GM23338 (cell line): ENCODE results near the gene AKR1E2. TPM values are rescaled to one million over a fixed set of nuclear protein-coding genes. Genes with fewer than 3 reads are reported as not detected.

ENCODE experiments used
- ATAC-seq: fragments of 200-7000 bp; cut with Tn5 transposase; 3 replicates; pipeline ENCODE4 v1.9.1; 2020
- DNase-seq: peaks from one replicate; pipeline ENCODE4 v3.0.0-alpha.2; 2015; ENCODE audit warnings: low spot score
- H2AFZ ChIP-seq: fragments of 200-600 bp; sonication (generic); 2 replicates; pipeline ENCODE4 v1.8.0; 2016; ENCODE audit warnings: antibody characterized with exemption, mild to moderate bottlenecking, moderate library complexity
- H3F3A ChIP-seq: fragments of 200-600 bp; sonication (generic); replicated peaks from 2 replicates; pipeline ENCODE4 v1.8.0; 2017; ENCODE audit warnings: antibody characterized with exemption, mixed run types, low read depth
- H3K27ac ChIP-seq: fragments of 200-600 bp; sonication (generic); 2 replicates; pipeline ENCODE4 v1.6.1; 2016; ENCODE audit warnings: low read depth
- H3K27me3 ChIP-seq: fragments of 200-600 bp; sonication (generic); 2 replicates; pipeline ENCODE4 v1.8.0; 2016; ENCODE audit warnings: mild to moderate bottlenecking, mixed run types, moderate library complexity; ENCODE audit not compliant: insufficient read depth
- H3K36me3 ChIP-seq: fragments of 200-600 bp; sonication (generic); 2 replicates; pipeline ENCODE4 v1.8.0; 2016; ENCODE audit warnings: mild to moderate bottlenecking; ENCODE audit not compliant: insufficient read depth
- H3K4me1 ChIP-seq: fragments of 200-600 bp; sonication (generic); 2 replicates; pipeline ENCODE4 v1.8.0; 2016; ENCODE audit warnings: mild to moderate bottlenecking, moderate library complexity; ENCODE audit not compliant: insufficient read depth
- H3K4me2 ChIP-seq: fragments of 200-600 bp; sonication (generic); 2 replicates; pipeline ENCODE4 v1.7.1; 2017; ENCODE audit warnings: mixed run types
- H3K4me3 ChIP-seq: fragments of 200-600 bp; sonication (generic); 2 replicates; pipeline ENCODE4 v1.6.1; 2016; ENCODE audit warnings: mixed run types
- H3K79me2 ChIP-seq: fragments of 200-600 bp; sonication (generic); replicated peaks from 2 replicates; pipeline ENCODE4 v1.8.0; 2017; ENCODE audit warnings: mild to moderate bottlenecking; ENCODE audit not compliant: insufficient read depth
- H3K9me2 ChIP-seq: fragments of 200-600 bp; sonication (generic); 2 replicates; pipeline ENCODE4 v1.8.0; 2017; ENCODE audit not compliant: insufficient read depth
- H4K20me1 ChIP-seq: fragments of 200-600 bp; sonication (generic); replicated peaks from 2 replicates; pipeline ENCODE4 v1.8.0; 2017; ENCODE audit warnings: mild to moderate bottlenecking; ENCODE audit not compliant: insufficient read depth
- H3K27ac Mint-ChIP-seq: 2 replicates; pipeline ENCODE4 v1.8.0; 2020; ENCODE audit warnings: inconsistent platforms, mild to moderate bottlenecking, moderate library complexity, mixed read lengths
- H3K27me3 Mint-ChIP-seq: 3 replicates; pipeline ENCODE4 v1.8.0; 2022; ENCODE audit warnings: low read depth, mild to moderate bottlenecking, moderate library complexity, mixed read lengths, inconsistent platforms; ENCODE audit not compliant: insufficient read depth, poor library complexity
- H3K36me3 Mint-ChIP-seq: 3 replicates; pipeline ENCODE4 v1.8.0; 2021; ENCODE audit warnings: low read depth, mild to moderate bottlenecking, inconsistent platforms, moderate library complexity, mixed read lengths
- H3K4me1 Mint-ChIP-seq: 3 replicates; pipeline ENCODE4 v1.8.0; 2020; ENCODE audit warnings: mild to moderate bottlenecking, inconsistent platforms, mixed read lengths
- H3K4me3 Mint-ChIP-seq: 3 replicates; pipeline ENCODE4 v1.8.0; 2021; ENCODE audit warnings: moderate library complexity, mild to moderate bottlenecking, inconsistent platforms, mixed read lengths
- H3K9me3 Mint-ChIP-seq: 3 replicates; pipeline ENCODE4 v1.8.0; 2020; ENCODE audit warnings: moderate library complexity, mild to moderate bottlenecking, inconsistent platforms, mixed read lengths
- CREB1 ChIP-seq: fragments of 250-450 bp; sonication (Bioruptor Pico); IDR thresholded peaks from 2 replicates; pipeline ENCODE4 v1.5.0; 2020; ENCODE audit warnings: low read depth, mild to moderate bottlenecking, moderate library complexity
- EZH2 ChIP-seq: fragments of 200-600 bp; sonication (generic); IDR thresholded peaks from one replicate; pipeline ENCODE4 v1.8.0; 2017; ENCODE audit warnings: antibody characterized with exemption, mild to moderate bottlenecking, low read depth; ENCODE audit not compliant: unreplicated experiment
- EZH2phosphoT487 ChIP-seq: fragments of 200-600 bp; sonication (generic); IDR thresholded peaks from one replicate; pipeline ENCODE4 v1.8.1; 2018; ENCODE audit warnings: antibody characterized with exemption; ENCODE audit not compliant: unreplicated experiment
- JUNB ChIP-seq: IDR thresholded peaks from one replicate; pipeline ENCODE4 v1.6.1; 2016; ENCODE audit warnings: antibody characterized with exemption; ENCODE audit not compliant: unreplicated experiment
- POLR2AphosphoS5 ChIP-seq: IDR thresholded peaks from 2 replicates; pipeline ENCODE4 v1.6.1; 2016; ENCODE audit warnings: antibody characterized with exemption, low read depth
- STAT1 ChIP-seq: IDR thresholded peaks from one replicate; pipeline ENCODE4 v1.6.1; 2016; ENCODE audit warnings: antibody characterized with exemption; ENCODE audit not compliant: unreplicated experiment
- ZNF114 ChIP-seq: fragments of 250-450 bp; sonication (Bioruptor Pico); IDR thresholded peaks from 2 replicates; pipeline ENCODE4 v1.5.0; 2020; ENCODE audit warnings: mild to moderate bottlenecking, moderate library complexity
- ZNF331 ChIP-seq: fragments of 250-450 bp; sonication (Bioruptor Pico); IDR thresholded peaks from 2 replicates; pipeline ENCODE4 v1.5.0; 2020; ENCODE audit warnings: low read depth, mild to moderate bottlenecking, moderate library complexity
- polyA plus RNA-seq: library from polyadenylated mRNA; unstranded; fragments of >200 nt; fragmentation: Nextera tagmentation; extraction: Ambion mirVana; gene quantifications from 2 replicates; pipeline ENCODE4 v1.2.1, GENCODE V29; 2016
- total RNA-seq: library from RNA; depleted of rRNA; stranded (reverse); fragments of >200 nt; shearing (Covaris generic); gene quantifications from 2 replicates; pipeline ENCODE4 v1.2.3, GENCODE V29; 2014
- TF ChIP-seq, protein P1 (sequence below), 2 experiments: fragments of 200-600 bp in 1 of 2; sonication (generic) in 1 of 2; conservative IDR thresholded peaks; 2 replicates each; pipeline versions ENCODE4 v1.5.1 to v1.6.1; 2016 to 2017; ENCODE audit warnings: antibody characterized with exemption in 2 of 2, low read depth in 2 of 2, mild to moderate bottlenecking in 2 of 2, moderate library complexity in 1 of 2
- TF ChIP-seq, protein P2 (sequence below): IDR thresholded peaks from one replicate; pipeline ENCODE4 v1.6.1; 2018; ENCODE audit warnings: antibody characterized with exemption; ENCODE audit not compliant: unreplicated experiment
- TF ChIP-seq, protein P3 (sequence below): IDR thresholded peaks from 2 replicates; pipeline ENCODE4 v1.6.1; 2016; ENCODE audit warnings: antibody characterized with exemption

Gene AKR1E2
- total and polyA plus RNA-seq, 2 experiments from 2014 or later, result 2.2 to 4.3 TPM

DNA sequence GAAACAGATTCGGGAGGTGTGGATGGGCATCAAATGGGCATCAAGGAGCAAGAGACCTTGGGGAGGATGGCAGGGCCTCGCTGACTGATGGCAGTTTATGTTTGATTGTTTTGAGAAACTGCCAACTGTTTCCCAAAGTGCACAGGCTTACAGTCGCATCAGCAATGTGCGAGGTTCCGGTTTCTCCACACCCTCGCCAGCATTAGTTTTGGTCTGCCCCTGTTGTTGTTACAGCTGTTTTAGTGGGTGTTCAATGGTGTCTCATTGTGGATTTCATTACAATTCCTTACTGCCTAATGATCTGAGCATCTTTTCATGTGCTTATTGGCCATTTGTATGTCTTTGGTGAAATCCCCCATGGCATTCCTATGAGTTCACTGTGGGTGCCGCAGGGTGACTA lies 24.4 kb downstream of the AKR1E2 start (continued):
- TF ChIP-seq EZH2phosphoT487 (no peak), ZNF331 (no peak)
- TF ChIP-seq, protein P1, sequence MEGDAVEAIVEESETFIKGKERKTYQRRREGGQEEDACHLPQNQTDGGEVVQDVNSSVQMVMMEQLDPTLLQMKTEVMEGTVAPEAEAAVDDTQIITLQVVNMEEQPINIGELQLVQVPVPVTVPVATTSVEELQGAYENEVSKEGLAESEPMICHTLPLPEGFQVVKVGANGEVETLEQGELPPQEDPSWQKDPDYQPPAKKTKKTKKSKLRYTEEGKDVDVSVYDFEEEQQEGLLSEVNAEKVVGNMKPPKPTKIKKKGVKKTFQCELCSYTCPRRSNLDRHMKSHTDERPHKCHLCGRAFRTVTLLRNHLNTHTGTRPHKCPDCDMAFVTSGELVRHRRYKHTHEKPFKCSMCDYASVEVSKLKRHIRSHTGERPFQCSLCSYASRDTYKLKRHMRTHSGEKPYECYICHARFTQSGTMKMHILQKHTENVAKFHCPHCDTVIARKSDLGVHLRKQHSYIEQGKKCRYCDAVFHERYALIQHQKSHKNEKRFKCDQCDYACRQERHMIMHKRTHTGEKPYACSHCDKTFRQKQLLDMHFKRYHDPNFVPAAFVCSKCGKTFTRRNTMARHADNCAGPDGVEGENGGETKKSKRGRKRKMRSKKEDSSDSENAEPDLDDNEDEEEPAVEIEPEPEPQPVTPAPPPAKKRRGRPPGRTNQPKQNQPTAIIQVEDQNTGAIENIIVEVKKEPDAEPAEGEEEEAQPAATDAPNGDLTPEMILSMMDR (conservative IDR thresholded peaks at IDR 0.05; ENCODE audit: low read depth in 2 of 2), result no peak

DNA sequence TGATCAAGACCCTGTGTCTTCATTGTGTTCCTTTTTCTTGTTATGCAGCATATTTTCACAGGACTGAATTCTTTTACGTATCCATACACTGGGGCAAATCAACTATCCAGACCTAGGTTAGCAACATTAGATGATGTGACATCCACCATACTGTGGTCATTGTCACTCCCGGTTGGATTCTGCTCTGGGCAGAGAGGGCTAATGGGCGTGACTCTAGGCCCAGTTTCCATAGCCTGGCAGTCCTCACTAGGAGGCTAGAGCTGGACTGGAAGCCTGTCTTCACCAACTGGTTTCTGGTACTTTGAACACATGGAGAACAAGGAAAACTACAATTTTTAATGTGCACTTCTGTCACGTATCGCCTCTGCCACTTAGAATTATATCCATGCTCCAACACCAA lies 25.2 kb downstream of the AKR1E2 start:
- Histone ChIP-seq H3K4me2 (no peak overlapping the region), H2AFZ (no peak overlapping the region), H3K4me1 (peaks cover 3% of the 10 kb centered on the region; the same call in 1 of the 2 replicates), H3K27me3 (no peaks in the 10 kb centered on the region), H3K27ac (no peak overlapping the region), H3F3A (no peaks in the 10 kb centered on the region), H3K36me3 (no peaks in the 10 kb centered on the region), H3K4me3 (no peak overlapping the region), H3K79me2 (no peaks in the 10 kb centered on the region), H4K20me1 (no peaks in the 10 kb centered on the region), H3K9me2 (no peaks in the 10 kb centered on the region)
- no peak overlapping the region for H3K27ac Mint-ChIP-seq
- DNase-seq (no peak), ATAC-seq (no peak)
- H3K4me1 Mint-ChIP-seq, result peaks cover 10% of the 10 kb centered on the region
- no peaks in the 10 kb centered on the region; the same call in 2 of the 3 replicates for H3K9me3 Mint-ChIP-seq
- no peak overlapping the region for H3K4me3 Mint-ChIP-seq
- H3K36me3 Mint-ChIP-seq, result no peaks in the 10 kb centered on the region
- peaks cover 2% of the 10 kb centered on the region for H3K27me3 Mint-ChIP-seq
- TF ChIP-seq JUNB, result no peak
- no peak for TF ChIP-seq STAT1
- no peak for TF ChIP-seq ZNF331
- TF ChIP-seq, protein P2, sequence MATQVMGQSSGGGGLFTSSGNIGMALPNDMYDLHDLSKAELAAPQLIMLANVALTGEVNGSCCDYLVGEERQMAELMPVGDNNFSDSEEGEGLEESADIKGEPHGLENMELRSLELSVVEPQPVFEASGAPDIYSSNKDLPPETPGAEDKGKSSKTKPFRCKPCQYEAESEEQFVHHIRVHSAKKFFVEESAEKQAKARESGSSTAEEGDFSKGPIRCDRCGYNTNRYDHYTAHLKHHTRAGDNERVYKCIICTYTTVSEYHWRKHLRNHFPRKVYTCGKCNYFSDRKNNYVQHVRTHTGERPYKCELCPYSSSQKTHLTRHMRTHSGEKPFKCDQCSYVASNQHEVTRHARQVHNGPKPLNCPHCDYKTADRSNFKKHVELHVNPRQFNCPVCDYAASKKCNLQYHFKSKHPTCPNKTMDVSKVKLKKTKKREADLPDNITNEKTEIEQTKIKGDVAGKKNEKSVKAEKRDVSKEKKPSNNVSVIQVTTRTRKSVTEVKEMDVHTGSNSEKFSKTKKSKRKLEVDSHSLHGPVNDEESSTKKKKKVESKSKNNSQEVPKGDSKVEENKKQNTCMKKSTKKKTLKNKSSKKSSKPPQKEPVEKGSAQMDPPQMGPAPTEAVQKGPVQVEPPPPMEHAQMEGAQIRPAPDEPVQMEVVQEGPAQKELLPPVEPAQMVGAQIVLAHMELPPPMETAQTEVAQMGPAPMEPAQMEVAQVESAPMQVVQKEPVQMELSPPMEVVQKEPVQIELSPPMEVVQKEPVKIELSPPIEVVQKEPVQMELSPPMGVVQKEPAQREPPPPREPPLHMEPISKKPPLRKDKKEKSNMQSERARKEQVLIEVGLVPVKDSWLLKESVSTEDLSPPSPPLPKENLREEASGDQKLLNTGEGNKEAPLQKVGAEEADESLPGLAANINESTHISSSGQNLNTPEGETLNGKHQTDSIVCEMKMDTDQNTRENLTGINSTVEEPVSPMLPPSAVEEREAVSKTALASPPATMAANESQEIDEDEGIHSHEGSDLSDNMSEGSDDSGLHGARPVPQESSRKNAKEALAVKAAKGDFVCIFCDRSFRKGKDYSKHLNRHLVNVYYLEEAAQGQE, result no peak
- no peak for TF ChIP-seq POLR2AphosphoS5
- no peak for TF ChIP-seq EZH2
- TF ChIP-seq, protein P1 (conservative IDR thresholded peaks at IDR 0.05; ENCODE audit: low read depth in 2 of 2), result no peak
- no peak for TF ChIP-seq EZH2phosphoT487
- TF ChIP-seq ZNF114 (CRISPR knock-in tag), result no peak
- no peak for TF ChIP-seq CREB1 (CRISPR knock-in tag)
- TF ChIP-seq, protein P3, sequence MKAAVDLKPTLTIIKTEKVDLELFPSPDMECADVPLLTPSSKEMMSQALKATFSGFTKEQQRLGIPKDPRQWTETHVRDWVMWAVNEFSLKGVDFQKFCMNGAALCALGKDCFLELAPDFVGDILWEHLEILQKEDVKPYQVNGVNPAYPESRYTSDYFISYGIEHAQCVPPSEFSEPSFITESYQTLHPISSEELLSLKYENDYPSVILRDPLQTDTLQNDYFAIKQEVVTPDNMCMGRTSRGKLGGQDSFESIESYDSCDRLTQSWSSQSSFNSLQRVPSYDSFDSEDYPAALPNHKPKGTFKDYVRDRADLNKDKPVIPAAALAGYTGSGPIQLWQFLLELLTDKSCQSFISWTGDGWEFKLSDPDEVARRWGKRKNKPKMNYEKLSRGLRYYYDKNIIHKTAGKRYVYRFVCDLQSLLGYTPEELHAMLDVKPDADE, result no peak
